Adipose tissue (tissue), 3 donors: ENCODE data around the gene MED23. TPM values are rescaled to one million over a fixed set of nuclear protein-coding genes. Genes with fewer than 3 reads are reported as not detected.
"Not testable (repeated sequence)": the region's sequence is repeated elsewhere in the genome, so short reads cannot be mapped to it uniquely, and the experiment has no call there.

ENCODE experiments used
- H3K27ac ChIP-seq: one replicate; pipeline ENCODE4 v1.5.1; 2013; ENCODE audit warnings: low read depth, low read length
- WGBS, 3 donors: extraction: QIAGEN DNeasy Blood & Tissue Kit; methylation state at CpG; one replicate each; pipeline ENCODE4 v1.1.7; 2013; 5-methylcytosine and 5-hydroxymethylcytosine counted together
- polyA plus RNA-seq, 3 donors: library from polyadenylated mRNA; stranded (reverse); fragments of 200-250 nt; gene quantifications; one replicate each; pipeline ENCODE4 v1.2.3, GENCODE V29; 2013
- donor health status: healthy with polysubstance abuse.
- donor health status: Bipolar disorder and iron deficiency.
- donor health status: healthy.

The MED23 gene
- polyA plus RNA-seq, 3 donors, result 7.2 to 8.5 (median 7.3) TPM

DNA sequence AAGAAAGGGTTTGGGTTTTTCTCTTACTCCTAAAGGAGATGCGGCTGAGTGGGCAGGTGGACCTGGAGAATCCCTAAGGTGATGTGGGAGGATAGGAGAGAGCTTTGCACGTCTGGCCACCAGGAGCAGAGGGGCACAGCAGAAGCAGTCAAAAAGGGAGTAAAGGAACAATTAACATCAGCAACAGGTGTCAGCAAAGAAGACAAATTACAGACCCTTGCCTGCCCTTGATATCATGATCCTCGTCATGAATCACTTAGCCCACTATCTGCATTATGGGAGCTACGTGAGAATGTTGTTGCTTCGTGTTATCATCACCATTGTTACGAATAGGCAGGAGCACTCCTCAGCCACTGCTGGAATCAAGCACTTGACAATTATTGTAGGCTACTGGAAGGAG is 80.6 kb downstream of the MED23 start:
- no peak overlapping the region for H3K27ac ChIP-seq
- WGBS, 3 donors, result 74 to 85% (median 80%) methylated on average over 6 of the region's 6 CpGs

DNA sequence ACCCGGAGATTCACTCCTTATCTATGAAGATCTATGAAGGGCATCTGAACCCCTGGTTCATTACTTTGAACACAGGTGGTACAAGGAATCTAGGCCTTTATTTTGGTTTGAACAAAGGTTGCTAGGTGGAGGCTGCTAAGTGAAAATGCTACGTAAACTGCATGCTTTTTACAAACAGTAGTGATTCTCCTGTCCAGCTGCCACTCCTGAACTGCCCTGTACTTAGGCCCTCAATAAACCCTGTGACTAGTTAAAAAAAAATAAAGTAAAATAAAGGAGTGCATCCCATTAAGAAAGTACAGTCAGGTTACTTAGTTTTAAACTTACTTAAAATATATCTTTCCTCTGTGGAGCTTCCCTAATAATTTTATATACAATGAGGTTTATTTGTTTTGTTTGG is 82.7 kb downstream of the MED23 start:
- no peak overlapping the region for H3K27ac ChIP-seq
- WGBS, 3 donors, result 57 to 84% (median 83%) methylated on average over 2 of the region's 2 CpGs

DNA sequence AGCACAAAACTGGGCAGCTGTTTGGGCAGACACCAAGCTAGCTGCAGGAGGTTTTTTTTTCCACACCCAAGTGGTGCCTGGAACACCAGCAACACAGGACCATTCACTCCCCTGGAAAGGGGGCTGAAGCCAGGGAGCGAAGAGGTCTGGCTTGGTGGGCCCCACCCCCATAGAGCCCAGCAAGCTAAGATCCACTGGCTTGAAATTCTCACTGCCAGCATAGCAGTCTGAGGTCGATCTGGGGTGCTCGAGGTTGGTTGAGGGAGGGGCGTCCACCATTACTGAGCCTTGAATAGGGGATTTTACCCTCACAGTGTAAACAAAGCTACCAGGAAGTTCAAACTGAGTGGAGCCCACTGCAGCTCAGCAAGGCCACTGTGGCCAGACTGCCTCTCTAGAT is 89.4 kb downstream of the MED23 start:
- WGBS, 3 donors, result 70 to 86% (median 75%) methylated on average over 4 of the region's 4 CpGs
- H3K27ac ChIP-seq, result not testable (repeated sequence)

DNA sequence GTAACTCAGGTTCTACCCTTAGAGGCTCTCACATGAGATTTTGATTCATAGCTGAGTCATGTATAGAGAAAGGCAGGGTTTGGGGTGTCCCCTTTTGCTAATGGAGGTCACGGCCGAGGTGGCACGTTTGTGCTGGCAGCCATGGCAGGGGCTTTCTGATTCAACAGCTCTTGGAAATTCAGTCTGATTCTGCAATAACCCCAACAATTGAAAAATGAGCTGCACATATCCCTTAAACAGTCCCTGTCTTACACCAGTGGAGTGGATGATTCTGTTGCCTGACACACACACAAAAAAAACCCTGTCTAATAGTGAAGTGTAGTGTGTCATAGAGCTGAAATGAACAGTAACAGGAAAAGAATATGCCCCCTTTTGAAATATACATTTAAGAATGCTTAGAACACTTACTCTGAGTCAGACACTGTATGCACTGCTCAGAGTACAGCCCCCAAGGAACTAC is 95.4 kb downstream of the MED23 start:
- 66 to 88% (median 80%) methylated on average over 3 of the region's 3 CpGs for whole genome bisulfite sequencing, 3 donors

DNA sequence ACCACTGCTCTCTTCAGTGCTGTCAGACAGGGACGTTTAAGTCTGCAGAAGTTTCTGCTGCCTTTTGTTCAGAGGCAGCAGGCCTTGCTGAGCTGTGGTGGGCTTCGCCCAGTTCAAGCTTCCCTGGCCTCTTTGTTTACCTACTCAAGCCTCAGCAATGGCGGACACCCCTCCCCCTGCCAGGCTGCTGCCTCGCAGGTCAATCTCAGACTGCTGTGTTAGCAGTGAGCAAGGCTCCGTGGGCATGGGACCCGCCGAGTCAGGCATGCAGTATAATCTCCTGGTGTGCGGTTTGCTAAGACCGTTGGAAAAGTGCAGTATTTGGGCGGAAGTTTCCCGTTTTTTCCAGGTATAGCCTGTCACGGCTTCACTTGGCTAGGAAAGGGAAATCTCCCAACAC is 96.4 kb downstream of the MED23 start:
- H3K27ac ChIP-seq, result not testable (repeated sequence)
- 66 to 90% (median 87%) methylated on average over 12 of the region's 12 CpGs for WGBS, 3 donors

More for the DNA sequence above, 95.4 kb downstream of the MED23 start:
- no peak overlapping the region for H3K27ac ChIP-seq

DNA sequence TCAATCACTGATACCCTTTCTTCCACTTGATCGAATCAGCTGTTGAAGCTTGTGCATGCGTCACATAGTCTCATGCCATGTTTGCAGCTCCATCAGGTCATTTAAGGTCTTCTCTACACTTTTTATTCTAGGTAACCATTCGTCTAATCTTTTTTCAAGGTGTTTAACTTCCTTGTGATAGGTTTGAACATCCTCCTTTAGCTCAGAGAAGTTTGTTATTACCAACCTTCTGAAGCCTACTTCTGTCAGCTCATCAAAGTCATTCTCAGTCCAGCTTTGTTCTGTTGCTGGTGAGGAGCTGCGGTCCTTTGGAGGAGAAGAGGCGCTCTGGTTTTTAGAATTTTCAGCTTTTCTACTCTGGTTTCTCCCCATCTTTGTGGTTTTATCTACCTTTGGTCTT is 97.1 kb downstream of the MED23 start:
- not testable (repeated sequence) for H3K27ac ChIP-seq
- WGBS, 3 donors, result 74 to 89% (median 89%) methylated on average over 5 of the region's 5 CpGs

DNA sequence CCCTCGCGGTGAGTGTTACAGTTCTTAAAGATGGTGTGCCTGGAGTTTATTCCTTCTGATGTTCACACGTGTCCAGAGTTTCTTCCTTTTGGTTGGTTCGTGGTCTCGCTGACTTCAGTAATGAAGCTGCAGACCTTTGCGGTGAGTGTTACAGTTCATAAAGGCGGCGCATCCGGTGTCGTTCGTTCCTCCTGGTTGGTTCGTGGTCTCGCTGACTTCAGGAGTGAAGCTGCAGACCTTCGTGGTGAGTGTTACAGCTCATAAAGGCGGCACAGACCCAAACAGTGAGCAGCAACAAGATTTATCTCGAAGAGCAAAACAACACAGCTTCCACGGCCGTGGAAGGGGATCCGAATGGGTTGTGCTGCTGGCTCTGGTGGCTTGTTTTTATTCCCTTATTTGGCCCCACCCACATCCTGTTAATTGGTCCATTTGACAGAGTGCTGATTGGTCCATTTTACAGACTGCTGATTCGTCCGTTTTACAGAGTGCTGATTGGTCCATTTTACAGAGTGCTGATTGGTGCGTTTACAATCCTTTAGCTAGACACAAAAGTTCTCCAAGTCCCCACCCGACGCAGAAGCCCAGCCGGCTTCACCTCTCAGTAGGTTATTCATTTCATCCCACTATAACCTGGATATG is 103.2 kb downstream of the MED23 start:
- no peak overlapping the region for H3K27ac ChIP-seq
- 89 to 94% (median 93%) methylated on average over 25 of the region's 25 CpGs for WGBS, 3 donors

DNA sequence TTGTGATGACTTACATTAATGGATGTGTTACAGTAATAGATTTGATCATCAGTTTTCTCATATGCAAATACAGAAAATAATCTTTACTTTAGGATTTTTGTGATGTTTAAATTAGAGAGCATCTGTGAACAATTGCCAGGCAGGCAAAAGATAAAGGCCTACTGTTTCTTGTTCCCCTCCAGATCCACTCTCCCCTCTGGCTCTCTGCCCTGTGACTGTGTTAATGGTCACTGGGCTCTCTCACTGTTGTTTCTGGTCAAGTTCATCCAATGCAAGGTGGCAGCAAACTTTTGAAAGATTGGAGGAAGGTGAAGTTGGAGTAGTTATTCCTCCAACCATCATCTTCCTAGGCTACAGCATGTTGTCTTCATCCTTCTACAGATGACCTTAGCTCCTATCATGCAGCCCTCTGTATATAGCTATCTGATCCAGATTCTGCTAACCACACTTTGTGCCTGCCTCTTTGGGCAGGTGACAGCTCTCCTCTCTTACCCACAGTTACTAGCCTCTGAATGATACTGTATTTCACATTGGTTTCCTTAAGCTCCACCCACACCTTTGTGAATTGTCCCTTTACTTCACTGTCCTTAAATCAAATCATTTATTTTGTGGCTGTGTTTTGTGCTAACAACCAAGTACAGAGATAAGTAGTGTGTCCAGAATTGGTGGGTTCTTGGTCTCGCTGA is 103.9 kb downstream of the MED23 start:
- no peak overlapping the region for H3K27ac ChIP-seq
- WGBS, 3 donors, result 95 to 98% (median 96%) methylated on average over 1 of the region's 1 CpG

Other genes starting within 250 kb of the MED23 start
- 10 to 100 TPM in 1 of 3 donors, 1 to 10 TPM in 1, under 1 TPM in 1; 0.33 to 10.7 (median 3.2) TPM for gene ARG1, start 55.0 kb downstream of the MED23 start, polyA plus RNA-seq
- gene ENPP3, start 9.1 kb upstream of the MED23 start, polyA plus RNA-seq, result under 1 TPM; 0.09 to 0.56 (median 0.54) TPM
- gene OR2A4, start 73.2 kb upstream of the MED23 start, polyA plus RNA-seq, result not detected
- gene CTAGE9, start 82.8 kb upstream of the MED23 start, polyA plus RNA-seq, result under 1 TPM in 1 of 3 donors, not detected in 2; 0.02 TPM
- gene ENPP1, start 179.8 kb upstream of the MED23 start, polyA plus RNA-seq, result 1 to 10 TPM; 2.9 to 7.7 (median 4.7) TPM